Bone marrow (tissue), 2 donors: ENCODE data around the gene IL36A.

Source experiments
- DNase-seq, 2 donors: peaks; one replicate each; lab custom pipeline; 2025; lab: John Stamatoyannopoulos, UW

Gene IL36A

DNA sequence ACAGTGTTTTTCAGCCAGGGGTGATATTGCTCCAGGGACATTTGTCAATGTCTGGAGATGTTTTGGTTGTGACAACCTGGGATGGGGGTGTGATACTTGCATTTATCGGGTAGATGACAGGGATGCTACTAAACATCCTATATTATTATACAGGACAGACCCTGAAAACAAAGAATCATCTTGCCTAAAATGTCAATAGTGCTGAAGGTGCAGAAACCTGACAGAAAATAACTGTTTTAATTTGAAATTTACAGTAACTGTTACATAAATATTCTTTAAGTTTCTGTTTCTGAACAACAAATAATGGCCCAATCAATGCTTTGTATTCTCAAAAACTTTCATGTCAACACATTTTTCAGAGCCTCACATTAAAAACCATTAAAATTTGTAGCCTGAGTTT, 2.0 kb downstream of the IL36A start:
- DNase-seq = no peak

DNA sequence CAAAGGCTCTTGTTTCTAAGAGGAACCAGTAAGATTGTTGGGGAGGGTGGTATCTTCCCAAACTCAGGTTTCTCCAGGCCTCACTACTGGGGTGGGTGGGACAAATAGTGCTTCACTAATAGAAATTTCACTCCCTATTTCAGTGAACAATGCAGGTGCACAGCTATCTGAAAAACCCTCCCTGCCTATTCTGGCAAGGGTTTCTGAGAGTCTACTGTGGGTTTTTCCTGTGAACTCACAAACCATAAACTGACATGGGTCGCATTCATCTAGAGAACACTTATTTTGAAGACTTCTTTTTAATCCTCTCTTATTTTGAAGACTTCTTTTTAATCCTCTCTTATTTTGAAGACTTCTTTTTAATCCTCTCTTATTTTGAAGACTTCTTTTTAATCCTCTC, 4.4 kb downstream of the IL36A start:
- DNase-seq = no peak

DNA sequence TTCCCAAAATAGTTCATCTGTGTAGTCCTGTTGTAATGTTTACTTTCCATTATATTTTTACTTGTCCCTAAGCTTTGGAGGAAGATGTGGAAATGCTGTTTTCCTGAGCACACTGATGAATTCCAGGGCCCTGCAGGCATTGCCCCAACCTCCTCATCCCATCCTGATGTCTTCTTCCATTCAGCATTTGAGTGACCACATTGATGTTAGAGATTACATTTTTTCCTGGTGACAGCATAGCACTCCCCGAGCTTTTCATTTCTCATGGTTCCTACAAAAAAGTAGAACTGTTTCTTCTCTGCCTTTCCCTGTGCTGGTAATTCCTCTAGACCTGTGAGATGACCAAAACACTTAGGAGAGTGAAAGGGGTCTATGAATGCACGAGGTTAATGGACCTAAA, 4.8 kb downstream of the IL36A start:
- no peak for DNase-seq

DNA sequence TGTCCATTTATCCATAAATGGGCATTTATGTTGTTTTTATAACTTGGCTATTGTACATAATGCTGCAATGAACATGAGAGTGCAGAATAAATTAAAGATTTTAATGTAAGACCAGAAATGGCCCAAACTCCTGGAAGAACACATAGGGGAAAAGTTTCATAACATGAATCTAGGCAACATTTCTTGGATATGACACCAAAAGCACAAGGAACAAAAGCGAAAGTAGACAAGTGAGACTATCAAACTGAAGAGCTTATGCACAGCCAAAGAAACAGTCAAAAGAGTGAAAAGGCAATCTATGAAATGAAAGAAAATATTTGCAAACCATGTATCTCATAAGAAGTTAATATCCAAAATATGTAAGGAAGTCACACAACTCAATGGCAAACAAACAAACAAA, 5.8 kb downstream of the IL36A start:
- no peak for DNase-seq

DNA sequence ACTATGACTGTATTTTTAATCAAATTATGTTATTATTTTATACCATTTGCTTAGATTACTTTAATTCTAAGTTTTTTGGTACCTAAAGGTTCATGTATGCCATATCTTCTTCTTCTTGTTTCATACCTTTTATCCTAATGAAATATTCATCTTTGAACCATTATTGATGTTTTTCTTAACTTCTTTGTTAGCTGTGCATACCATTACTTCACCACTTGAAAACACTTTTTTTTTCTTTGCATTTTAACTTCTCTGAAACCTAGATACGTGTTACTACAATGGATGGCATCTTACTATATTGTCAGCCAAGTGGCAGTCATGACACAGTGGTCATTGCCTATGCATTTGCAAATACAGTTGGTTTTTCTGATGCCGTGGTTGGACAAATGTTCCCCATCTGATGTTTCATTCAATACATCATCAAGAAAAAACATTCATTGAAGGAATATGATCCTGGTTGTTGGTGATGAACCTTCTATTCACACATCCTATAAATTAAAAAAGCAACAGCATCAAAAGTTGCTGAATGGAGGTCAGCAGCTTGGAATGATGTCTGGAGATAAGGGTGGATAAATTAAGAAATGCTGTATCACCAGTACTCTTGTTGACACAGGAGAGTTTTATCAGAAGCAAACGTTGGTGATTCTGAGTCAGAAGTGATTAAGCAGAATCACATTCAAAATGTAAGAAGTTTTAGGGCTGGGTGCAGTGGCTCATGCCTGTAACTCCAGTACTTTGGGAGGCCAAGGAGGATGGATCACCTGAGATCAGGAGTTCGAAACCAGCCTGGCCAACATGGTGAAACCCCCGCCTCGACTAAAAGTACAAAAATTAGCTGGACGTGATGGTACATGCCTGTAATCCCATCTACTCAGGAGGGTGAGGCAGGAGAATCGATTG, 7.4 kb downstream of the IL36A start:
- no peak for DNase-seq

DNA sequence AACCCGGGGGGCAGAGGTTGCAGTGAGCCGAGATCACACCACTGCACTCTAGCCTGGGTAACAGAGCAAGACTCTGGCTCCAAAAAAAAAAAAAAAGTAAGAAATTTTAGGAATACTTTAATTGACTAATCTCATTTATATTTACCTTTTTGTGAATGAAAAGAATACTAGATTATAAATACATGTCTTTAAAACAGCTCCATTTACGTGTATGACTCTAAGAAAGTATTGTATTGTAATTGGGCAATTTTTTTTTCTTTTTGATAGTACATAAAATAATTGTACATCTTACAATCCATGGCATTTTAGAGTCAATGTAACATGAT, 8.0 kb downstream of the IL36A start:
- DNase-seq = no peak

DNA sequence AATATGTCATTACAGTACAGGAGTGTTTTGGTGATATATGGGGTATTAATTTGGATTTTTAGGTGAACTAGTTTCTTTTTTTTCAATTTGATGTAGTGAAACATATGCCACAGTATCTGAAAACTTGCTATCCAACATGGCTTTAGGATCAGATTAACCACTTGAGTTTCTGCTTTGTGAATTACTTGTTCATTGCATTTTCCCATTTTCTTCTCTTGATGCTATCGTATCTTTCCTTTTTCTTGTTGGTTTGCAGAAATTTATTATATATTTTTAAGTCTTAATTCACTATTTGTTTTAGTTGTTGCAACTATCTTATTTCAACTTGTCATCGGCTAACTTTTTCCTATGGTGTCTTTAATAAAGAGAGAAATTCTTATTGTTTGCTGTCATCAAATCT, 8.8 kb downstream of the IL36A start:
- no peak for DNase-seq

DNA sequence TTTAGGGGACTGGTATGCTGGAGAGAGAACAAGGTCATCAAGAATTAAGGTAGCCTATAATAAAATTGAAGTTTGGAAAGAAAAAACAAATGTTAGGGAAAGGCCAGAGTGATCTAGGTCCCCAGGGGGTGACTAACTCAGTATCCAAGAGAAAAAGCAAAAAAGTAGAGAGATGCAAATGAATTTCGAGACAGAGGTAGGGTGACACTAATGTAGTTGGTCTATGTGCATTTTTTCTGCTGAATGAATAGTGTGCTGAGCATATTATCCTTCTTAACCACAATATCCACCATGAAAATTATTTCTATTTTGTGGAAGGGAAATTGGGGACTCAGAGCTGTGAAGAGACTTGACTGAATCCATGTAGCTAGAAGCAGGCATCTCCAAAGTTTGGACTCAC, 9.8 kb downstream of the IL36A start:
- DNase-seq = no peak

DNA sequence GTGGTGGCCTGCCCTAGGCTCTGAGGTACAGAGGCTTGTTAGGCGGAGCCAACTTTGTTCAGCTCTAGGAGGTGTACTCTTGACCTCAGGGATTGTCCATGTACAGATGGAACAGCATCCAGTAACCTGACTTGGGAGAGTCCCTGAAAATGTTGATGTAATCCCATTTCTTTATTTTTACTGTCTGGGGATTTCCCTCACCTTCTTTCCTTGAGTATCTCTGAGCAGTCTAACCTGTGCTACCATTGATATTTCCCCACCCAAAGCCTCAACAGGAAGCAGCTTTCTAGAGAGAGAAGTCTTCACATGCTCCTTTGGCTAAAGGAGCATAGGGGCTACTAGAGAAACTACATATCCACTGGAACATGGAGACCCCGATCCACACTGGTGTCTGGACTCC, 10.4 kb downstream of the IL36A start:
- DNase-seq = no peak

DNA sequence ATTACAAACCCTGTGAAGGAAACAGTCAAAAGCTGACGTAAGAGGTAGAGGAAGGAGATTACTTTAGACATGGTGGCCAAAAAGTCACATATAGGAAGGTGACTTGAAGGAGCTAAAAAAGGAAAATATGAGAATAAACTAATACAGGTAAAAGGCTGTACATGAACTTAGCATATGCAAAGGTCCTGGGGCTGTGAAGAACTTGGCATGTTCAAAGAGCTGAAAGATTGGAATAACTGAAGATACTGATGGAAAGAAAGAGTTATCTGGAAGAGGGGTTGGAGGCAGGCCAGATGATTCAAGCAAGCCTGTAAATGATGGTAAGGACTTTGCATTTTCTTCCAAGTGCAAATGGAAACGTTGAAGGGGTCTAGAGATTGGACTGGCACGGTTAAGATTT, 13.2 kb downstream of the IL36A start:
- DNase-seq = no peak

DNA sequence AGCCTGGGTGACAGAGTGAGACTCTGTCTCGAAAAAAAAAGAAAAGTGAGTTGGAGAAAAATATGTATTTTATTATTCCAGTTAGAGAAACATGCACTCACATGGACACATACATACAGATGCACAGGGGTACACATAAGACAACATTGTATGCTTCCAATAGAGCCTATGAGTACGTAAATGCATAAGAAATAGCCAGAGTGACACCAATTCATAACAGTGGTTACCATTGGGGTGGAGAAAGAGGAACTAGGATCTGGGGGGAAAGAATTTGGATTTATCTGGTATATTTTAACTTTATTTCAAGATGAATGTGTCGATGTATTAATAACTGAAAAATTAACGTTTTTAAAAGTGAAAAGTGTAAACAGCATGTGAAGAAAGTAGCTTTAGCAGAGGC, 16.1 kb downstream of the IL36A start:
- DNase-seq = no peak

DNA sequence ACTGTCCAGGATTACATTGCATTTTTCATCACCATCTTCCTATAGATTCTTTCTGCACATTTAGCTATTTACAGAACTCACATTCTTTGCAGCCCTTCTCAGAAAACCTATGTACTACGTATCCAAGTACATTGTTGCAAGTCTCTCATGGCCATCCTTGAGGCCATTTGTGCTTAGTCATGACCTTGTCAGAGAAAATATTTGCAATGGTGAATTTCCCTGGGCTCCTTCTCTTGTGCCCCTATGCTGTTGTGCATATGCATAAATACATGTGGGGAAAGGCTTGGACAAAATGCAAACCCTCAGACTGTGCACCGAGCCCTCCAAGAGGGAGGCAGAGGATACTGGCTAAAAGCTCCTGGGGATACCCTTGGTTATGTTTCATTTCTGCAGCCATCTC, 19.5 kb downstream of the IL36A start:
- no peak for DNase-seq

DNA sequence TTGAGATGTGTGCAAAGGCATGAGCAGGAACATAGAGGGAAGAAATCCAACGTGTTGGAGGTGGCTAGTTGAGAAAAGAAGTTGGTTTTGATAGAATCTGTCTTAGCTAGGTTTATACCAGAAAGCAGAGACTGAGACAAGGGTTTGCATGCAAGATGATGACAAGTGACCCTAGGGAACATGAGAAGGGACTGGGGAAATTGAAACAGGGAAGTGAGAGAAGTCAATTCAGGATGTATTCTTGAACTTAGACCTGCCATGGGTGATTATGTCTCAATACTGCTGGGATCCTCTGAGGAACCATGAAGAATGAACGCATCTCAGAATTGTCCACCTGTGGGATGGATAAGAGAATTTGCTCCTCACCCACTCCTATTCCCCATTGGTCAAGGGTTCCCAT, 20.5 kb downstream of the IL36A start:
- DNase-seq = no peak

DNA sequence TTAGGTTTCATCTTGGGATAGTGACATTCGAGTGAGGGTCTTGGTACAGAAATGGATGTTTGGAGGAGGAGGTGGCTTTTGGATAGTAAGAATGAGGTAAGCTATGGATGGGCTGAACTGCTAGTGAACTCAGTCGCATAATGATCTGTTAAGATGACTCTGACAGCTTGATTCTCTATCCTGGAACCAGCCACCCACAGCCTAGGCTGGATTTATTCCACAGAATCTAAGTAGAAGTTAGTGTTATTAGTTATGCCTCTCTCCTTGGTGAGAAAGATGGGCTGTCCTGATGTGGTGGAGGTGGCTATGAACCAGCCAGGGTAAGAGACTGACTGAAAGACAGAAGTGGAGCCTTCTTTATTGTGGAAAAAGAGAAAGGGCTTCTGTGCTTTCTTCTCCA, 22.4 kb downstream of the IL36A start:
- DNase-seq = no peak

DNA sequence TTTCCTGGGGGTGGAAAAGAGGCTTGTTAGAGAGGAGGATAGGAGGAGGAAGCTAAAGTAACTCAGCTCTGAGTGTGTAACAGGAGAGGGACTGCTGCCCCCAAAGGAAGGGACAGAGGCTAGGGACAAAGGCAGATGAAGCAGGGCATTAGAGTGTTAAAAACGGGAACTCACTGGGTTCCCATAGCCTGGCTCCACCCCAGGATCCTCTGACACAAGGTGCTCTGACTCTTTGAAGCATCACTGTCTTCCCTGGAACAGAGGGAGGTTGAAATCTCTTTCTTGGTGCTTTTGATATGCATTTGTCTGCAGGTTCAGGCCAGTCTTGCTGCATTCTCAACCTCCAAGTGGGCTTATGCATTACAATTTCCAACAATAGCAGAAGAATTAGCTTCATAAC, 22.9 kb downstream of the IL36A start:
- DNase-seq = no peak

DNA sequence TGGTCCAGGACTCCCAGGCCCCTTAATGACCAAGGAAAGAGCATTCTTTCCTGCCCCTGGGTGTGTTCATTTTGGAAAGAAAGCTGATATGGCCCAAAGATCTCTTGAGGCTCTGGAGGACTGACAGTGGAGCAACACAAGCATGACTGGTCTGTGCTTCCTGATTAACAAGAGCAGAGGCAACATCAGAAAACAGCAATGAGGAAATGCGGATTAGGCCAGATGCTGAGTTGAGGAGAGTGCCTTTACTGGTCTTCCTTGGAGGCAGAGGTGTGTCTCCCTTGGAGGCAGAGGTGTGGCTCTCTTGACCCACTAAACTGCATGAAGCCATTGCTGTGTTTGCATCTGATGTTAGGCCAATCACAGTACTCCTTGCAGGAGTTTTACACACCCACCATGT, 27.5 kb downstream of the IL36A start:
- no peak for DNase-seq

DNA sequence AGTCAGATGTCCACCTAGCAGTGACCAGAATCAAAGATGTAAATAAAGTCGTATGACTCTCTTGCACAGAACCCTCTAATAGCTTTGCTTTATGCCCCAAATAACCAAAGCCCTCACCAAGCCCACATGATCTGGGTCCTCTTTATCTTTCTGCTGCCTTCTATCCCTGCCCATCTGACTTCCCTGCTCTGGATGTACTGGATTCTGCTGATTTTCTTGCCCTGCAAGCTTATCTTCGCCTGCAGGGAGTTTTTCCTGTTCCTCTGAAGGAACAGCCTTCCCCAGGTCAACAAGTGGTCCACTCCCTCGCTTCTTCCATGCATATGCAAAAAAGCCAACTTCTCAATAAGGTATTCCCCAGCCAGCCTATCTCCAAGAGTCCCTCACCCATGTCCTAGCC, 28.8 kb downstream of the IL36A start:
- no peak for DNase-seq

DNA sequence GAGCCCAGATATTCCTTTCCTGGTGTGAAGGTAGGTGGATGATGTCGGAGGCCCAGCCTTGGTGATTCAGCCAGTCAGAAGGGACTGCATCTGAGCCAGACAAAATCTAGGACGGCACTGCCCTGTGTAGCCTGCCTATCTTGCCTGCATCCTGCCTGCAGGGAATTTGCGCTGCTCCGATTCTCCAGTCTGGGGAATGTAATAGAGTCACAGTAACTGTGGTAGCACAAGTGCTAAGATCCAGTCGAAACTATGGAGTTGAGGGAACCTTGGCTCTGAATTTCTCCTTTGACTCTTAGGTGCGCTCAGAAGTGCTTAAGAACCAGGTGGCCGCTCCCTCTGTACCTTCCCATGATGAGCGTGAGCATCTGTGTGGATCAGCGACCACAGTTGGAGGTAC, 31.5 kb downstream of the IL36A start:
- no peak for DNase-seq

DNA sequence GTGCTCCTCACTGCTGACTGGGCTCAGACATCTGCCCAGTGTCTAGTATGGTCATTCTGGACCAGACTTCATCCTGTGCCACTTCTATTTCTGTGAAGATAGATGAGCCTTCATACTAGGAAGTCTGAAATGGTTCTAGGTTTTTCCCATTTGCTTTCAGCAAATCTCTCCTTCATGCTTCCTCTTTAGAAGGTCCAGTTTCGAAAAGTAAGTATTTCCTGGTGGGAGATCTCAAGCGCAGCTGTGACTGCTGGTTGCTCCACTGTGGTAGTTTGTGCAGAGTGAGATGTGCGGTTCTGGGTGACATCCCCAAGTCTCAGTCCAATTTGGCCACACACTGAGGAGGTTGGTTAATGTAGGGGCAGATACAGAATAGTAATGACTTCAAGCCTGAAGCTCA, 33.0 kb downstream of the IL36A start:
- DNase-seq = no peak

DNA sequence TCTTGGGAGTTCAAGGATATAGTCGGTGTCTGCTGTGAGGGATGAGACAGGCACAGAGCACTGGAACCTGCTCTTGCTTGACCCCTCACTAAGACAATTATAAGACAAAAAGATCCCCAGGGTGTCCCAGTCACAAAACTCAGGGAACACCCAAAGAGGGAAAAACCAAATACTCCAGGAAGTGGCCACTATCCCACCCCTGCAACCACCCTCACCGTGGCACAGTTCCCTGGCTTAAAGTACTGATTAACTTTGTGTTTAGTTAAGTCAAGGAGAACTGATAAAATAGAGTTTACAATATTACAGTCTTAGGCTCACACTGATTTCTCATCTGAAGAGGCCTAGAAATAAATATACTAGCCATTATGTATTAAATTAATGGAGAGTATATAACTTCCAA, 33.9 kb downstream of the IL36A start:
- DNase-seq = no peak

DNA sequence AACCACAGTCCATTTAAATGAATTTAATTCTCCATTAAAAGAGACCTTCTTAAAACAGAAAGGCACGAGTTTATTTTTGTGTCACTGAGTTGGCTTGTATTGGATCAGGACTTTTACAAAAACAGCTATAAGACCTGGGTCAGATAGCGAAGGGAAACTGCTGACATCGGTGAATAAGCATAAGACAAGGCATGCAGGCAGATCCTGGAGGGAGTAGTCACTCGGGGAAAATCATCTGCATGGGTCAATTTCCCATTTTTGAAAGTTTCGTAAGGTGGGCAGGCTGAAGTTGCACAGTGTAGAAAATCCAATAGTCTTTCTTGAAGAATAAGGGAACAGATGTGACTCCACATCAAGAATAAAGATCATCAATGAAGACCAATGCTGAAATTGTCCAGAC, 34.5 kb downstream of the IL36A start:
- DNase-seq = no peak

DNA sequence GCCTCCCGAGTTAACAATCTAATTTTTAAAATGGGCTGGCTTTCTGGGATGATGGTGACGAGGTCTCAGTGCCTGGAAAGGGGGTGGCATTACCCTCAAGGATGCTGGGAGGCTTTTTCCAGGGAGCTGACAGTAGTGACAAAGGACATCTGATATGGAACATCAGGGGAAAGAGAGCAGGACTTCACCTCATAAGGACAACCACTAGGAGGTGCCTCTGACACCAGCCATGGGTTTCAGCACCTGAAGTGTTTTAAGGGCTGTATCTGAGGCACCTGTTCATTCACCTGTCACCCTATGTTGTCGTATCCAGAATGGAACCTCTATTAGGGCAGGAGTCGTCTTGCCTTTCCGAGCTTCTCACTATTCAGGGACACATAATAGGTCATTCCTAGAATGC, 36.6 kb downstream of the IL36A start:
- no peak for DNase-seq

DNA sequence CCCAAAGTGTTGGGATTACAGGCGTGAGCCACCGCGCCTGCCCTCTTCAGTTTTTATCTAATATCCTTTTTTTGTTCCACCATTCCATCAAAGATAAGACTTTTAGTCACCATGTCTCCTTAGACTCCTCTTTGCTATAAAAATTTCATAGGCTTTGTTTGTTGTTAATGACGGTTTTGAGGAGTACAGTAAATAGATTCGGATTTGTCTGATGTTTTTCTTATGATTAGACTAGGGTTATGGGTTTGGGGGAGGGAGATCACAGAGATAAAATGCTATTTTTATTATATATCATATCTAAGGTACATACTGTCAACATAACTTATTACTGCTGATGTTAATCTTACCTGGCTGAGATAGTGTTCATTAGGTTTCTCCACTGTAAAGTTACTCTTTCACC, 41.2 kb downstream of the IL36A start:
- no peak for DNase-seq
